KG1 (cell line): ENCODE measurements around the gene RALBP1.

Source experiments
- DNase-seq: peaks from one replicate; lab custom pipeline; 2025; lab: John Stamatoyannopoulos, UW

The RALBP1 gene

DNA sequence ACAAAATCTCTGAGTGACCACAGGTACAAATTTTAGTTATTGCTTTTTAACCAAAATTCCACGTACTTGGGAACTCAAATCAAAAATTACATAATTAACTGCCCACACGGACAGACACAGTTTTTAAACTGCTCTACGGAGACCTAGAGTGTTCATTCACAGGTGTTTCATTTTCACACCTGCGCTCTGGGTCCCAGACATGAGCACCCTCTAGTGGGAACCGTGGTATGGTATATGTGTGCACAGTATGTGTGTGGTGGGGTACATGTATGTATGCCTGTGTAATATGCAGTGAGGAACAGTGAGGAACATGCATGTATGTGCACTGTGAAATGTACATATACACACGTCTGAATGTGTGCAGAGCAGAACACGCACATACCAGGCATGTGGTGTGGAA, 74.1 kb downstream of the RALBP1 start:
- DNase-seq = no peak

DNA sequence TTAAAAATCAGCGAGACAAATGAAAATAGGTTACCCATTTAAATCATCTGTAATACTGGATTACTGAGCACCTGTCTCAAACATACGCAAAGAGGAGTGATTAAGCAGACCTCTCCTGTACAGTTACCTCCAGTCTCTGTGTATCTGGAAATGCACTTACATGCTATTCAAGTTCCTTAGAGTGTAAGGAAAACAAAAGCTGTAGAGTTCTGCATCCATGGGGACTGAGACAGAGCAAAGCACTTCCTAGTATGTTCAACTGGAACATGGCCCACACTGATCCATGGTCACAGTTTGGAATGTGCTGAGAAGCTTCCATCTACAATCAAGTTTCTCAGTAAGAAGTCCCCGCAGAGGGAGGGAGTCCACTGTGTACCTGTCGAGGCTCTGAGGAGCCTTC, 75.1 kb downstream of the RALBP1 start:
- DNase-seq = no peak

DNA sequence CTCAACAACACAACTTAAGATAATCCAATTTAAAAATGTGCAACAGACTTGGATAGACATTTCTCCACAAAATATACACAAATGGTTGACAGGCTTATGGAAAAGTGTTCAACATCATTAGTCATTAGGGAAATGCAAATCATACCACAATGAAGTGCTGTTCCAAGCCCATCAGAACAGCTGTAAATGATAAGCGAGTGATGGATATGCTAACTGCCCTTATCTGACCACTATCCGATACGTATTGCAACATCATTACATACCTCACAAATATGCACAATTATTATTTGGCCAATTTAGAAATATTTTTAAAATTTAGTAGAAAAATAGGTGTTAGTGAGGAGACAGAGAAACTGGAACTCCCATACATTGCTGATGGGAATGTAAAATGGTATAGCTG, 76.9 kb downstream of the RALBP1 start:
- no peak for DNase-seq

DNA sequence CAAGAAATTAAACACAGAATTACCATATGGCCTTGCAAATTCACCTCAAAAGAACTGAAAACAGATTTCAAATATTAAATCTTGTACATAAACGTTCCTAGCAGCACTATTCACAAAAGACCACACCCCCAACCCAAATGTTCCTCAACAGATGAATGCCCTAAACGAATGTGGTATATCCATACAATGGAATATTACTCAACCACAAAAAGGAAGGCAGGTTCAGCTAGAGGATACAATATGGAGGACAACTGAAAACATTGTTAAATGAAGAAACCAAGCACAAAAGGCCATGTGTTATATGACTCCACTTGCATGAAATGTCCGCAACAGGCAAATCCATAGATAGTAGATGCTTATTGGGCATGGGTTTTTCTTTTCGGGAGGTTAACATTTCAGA, 77.3 kb downstream of the RALBP1 start:
- no peak for DNase-seq

DNA sequence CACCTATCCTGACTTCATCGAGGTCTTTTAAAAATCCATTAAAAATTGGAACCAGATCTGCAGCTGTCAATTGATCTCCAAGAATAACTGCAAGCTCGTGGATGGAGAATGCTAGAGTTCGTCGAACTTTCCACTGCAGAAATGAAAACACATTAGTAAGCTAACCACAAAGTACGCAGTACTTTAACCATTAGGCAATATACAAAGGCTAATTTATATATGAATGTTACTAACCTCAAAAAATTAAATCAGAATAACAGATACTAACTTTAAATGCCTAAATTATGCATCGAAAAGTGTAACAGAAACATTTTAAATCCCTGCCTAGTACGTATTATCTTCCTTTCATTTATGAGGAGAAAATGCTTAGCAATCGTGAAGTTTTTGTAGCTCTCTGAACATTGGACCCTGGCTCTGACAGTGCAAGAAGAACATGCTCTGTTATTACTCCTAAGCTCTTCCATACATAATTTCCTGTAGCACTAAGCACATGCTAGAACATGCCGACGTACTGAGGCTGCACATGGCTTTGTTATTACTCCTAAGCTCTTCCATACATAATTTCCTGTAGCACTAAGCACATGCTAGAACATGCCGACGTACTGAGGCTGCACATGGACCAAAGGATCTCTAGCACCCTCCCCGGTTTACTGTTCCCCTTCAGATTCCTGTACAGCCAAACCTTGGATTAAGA, 82.1 kb downstream of the RALBP1 start:
- DNase-seq = no peak

DNA sequence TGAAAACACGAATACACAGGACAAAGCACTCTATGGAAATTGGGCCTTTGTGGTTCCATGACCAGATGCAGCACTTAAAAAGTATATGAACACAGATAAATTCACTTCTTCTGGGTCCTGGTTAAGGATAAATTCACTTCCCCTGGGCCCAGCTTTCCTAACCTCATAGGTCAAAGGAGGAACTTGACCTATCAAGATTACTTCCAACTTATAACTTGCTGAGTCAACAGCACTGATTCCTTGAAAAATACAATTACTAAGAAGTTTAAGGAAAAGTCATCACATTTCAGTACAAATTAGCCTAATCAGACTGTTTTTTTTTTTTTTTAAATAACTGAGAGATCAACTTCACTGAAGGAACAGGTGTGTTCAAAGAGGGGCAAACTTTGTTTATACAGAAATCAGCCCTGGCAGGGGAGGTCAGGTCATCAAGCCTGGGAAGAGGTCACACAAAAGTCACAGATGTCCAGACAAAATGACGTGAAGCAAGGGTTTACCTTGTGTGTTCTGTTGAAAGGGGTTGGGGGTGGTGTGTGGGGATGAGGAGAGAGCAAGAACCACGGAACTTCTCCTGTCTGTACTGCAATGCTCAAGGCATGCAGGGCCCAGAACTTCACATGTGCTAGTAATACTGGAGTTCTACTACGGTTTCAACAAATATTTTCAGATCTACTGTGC, 83.2 kb downstream of the RALBP1 start:
- no peak for DNase-seq

DNA sequence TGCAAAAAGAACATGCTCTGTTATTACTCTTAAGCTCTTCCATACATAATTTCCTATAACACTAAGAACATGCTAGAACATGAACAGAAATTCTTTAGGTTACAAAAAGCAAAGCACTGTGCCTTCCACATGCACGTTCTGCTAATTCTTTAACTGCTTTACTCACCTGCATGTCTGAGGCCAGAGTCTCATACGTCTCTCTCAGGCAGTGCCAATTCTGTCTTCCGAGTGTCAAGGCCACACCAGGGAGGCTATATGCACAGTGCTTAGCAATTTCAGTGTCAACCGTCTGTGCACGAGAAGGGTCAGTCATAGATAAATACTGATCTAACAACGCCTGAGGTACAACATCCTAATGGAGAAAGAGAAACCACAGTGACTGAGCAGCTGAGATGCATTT, 83.9 kb downstream of the RALBP1 start:
- no peak for DNase-seq

DNA sequence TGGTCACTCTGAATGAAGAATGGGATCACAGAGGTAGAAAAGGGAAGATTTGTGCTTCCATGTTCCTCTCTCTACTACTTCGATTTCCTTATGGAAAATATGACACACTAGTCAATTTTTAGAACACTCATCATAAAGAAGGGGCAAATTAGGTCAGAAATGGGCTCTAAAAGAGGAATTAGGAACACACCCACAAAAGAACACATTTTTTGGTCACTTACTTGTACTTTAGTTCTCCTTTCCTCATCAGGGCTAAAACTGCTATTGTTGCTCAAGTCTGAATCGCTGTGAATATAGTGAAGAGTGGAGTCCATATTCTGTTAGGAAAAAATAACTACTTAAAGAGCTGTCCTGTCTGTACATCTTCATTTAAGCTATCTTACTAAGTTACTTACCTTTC, 86.4 kb downstream of the RALBP1 start:
- DNase-seq = no peak

DNA sequence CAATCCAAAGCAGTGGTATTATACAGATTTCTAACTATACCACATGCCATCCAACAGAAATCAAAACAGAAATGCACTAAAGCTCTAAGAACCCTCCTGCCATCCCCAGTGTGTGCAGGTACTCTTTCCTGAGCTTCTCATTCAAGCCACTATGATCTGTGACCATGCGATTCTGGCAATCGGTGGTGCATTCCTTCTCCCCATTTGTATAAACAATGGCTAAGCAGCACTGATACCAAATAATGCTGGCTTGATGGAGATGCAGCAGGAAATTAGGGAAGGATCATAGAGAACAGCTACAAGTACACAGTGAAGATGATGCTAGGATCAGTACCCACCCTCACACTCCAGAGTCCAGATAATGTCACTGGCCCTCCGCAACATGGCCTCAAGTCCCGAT, 87.3 kb downstream of the RALBP1 start:
- DNase-seq = no peak

DNA sequence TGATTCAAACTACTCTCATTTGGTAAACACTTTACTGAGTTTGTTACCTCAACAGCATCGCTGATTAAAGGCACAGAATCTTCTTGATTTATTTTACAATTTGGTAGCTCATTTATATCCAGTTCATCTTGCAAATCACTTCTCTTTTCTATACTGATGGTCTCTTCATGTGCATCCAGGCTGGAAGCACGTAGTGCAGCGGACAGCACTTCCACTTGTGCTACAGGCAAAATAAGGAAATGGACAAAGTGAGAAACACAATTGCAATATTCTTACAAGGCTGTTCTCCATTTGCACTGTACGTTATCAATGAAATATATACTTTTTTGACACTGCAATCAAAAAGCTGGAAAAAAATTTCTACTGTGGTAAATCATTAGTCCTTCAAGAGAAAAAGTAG, 88.0 kb downstream of the RALBP1 start:
- DNase-seq = no peak

DNA sequence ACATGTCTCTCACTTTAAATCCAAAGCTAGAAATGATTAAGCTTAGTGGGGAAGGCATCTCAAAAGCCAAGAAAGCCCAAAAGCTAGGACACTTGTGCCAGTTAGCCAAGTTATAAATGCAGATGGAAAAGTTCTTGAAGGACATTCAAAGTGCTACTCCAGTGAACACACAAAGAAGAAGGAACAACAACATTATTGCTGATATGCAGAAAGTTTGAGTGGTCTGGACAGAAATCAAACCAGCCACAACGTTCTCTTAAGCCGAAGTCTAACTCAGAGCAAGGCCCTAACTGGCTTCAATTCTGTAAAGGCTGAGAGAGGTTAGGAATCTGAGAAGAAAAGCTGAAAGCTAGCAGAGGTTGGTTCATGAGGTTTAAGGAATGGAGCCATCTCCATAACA, 90.1 kb downstream of the RALBP1 start:
- DNase-seq = no peak

DNA sequence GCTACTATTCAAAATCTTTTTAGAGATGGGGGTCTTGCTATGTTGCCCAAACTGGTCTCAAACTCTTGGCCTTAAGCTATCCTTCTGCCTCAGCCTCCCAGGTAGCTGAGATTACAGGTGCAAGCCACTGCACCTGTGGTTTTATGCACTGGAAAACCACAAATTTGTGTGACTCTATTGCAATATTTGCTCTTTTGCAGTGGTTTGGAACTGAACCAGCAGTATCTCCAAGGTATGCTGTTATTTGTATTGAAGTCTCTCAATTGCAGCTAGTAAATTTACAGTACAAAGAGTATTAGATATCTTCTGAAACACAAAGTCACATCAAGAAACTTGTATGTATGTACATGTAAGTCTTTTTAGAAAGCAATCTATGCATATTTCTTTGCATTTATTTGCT, 92.9 kb downstream of the RALBP1 start:
- no peak for DNase-seq

DNA sequence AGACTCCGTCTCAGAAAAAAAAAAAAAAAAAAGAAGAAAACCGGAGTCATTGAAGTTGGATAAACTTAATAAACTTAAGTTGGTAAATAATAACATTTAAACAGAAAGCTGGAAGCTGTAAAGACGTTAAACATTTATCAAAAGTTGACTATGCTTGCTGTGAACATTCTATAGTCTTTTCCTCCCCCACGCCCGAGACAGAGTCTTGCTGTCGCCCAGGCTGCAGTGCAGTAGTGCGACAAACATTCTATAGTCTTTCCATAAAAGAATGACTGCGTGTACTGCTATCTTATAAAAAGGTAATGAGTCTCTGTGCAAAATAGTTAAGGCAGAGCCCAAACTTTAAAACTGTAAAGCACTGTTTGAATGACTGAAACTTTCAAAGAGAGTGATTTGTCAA, 93.9 kb downstream of the RALBP1 start:
- no peak for DNase-seq

DNA sequence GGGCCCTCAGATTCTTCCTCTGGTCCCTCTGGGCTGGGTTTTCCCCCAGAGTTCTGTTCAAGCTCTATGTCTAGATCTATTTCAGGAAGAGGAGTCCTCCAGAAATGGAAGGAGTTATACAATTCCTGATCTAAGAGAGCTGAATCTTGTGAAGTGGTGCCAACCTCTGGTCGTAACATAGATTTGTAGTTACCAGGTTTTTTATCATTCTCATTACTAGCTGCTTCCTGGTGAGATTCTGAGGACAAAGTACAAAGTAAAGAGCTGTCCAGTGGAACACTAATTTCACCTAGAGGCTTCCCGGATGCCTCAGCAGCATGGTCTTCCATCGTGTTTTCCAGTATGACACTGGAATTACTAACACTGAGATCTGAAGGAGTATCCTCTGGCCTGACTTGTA, 94.9 kb downstream of the RALBP1 start:
- no peak for DNase-seq

DNA sequence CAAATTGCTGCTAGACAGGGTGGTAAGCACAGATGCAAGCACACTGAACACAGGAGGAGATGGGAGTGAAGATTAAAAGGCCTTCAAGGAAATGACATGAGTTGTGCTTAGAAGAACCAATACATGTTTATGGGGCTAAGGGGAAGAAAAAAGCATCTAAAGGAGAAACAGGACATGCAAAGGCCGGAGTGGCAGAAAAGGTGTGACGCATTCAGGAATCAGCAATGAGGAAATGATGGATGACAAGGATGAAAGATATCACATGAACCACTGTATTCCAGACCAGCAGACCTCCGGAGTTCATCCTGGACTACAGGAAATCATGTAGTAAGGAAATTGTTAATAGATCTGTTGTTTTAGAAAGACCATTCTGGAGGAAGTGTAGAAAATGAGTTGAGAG, 96.2 kb downstream of the RALBP1 start:
- no peak for DNase-seq

DNA sequence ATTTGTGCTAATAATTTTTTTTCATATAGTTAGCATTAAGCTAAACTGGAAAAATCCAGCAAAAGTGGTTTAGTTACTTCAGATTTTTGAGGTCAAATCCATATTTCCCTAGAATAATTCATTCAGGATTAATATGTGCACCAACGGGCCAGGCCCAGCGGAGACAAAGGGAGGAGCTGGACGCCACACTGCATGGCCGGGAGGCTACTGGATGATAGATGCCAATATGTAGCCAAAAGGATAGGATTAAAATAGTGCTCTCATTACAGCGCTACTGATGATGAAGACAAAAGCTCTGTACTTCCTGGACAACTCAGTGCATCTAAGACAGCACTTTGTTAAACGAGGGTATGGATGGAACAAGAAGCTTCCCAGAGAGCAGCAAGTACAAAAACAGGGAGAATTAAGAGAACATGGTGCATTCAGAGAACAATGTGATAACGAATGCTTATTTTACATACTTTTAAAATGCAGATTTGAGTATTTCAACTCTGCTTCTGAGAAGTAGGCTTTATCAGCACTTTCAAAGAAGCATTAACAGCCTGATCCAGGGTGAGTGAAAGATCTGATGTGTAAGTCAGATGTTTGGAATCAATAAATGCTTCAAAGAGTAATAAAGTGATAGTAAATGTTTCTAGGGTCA, 99.3 kb downstream of the RALBP1 start:
- no peak for DNase-seq

DNA sequence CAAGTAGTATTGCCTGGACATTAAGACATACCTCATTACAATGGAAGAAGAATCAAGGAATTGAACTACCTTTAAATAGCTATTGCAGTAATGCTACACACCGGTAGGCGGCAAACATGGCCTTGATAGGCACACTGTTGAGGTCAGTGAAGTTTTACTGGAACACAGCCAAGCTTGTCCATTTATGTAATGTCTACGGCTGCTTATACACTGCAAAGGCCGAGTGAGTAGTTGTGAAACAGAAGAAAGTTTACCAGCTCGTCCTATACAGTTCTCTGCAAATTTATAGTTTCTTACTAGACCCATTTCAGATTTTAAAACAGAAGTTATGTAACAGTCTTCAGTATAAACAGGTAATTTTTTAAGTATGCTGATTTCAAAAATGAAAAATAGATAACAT, 100.2 kb downstream of the RALBP1 start:
- no peak for DNase-seq

DNA sequence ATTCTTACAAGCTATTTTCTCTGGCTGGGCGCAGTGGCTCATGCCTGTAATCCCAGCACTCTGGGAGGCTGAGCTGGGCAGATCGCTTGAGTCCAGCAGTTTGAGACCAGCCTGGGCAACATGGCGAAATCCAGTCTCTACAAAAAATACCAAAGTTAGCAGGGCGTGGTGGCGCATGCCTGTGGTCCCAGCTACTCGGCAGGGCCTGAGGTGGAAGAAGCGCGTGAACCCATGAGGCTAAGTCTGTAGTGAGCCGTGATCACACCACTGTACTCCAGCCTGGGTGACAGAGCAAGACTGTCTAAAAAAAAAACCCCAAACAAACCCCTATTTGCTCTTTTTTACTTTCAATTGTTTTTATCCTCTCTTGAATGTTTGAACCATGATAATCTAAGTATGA, 102.0 kb downstream of the RALBP1 start:
- no peak for DNase-seq

DNA sequence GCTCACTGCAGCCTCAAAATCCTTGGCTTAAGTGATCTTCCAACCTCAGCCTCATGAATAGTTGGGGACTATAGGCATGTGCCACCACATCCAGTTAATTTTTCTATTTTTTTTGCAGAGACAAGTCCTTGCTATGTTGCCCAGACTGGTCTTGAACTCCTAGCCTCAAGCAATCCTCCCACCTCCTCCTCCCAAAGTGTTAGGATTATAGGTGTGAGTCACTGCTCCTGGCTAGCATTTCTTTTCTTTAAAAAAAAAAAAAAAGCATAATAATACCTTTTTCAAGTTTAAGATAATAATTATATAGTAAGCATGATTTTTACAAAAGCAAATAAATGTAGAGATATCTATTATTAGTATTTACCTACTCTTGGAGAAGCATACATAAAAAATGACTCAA, 103.0 kb downstream of the RALBP1 start:
- DNase-seq = no peak

DNA sequence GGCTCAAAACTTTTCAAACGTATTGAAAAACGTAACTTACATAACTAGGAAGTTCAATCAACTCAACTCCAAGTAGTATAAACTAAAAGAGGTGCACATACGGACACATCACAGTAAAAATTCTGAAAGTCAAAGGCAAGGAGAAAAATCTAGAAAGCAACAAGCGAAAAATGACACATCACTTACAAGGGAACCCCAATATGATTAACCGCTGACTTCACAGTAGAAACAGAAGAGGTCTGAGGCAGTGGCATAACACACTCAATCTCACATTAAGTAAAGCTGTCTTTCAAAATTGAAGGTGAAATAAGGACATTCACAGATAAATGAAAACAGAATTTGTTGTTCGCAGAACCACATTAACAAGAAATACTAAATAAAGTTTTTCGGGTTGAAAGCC, 106.4 kb downstream of the RALBP1 start:
- DNase-seq = no peak

DNA sequence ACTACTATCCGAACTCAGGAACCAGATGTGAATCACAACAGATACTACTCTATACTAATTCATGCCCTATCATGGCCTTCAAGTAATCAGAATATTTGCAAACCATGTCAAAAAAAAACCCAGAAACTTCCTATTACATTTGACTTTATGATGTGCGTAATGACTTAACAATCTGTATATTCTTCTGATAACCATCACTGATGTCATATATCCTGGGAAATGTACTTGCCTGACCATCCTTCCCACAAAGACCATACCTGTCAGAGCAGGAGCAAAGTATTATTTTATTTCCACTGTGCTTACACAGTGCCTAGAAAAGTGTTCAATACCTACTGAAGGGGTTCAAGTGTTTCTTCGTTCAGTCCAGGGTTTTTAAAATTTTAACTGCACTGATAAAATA, 111.5 kb downstream of the RALBP1 start:
- no peak for DNase-seq
